K562 (cell line): ENCODE results near the gene STPG2. TPM values are rescaled to one million over a fixed set of nuclear protein-coding genes. Genes with fewer than 3 reads are reported as not detected.

ENCODE experiments used
- ATAC-seq: fragments of 200-7000 bp; cut with Tn5 transposase; 3 replicates; pipeline ENCODE4 v1.9.1; 2020; ENCODE audit warnings: moderate library complexity
- BruUV-seq: library from RNA; stranded (reverse); fragments of 400-500 nt; replicated peaks from 2 replicates; lab custom pipeline; 2021; lab: Mats Ljungman, UMichigan
- CTCF ChIA-PET: fragments of 300-600 bp; formaldehyde crosslinking; extraction: SDS; loops from one replicate; lab custom pipeline; 2021; ENCODE audit warnings: low intra/inter-chr PET ratio; lab: Yijun Ruan, JAX
- POLR2A ChIA-PET: fragments of 300-600, 350-650 bp; sonication (Branson Sonifier 250); formaldehyde crosslinking; extraction: SDS; loops from one replicate; lab custom pipeline; 2021; ENCODE audit warnings: antibody characterized with exemption, inconsistent platforms; lab: Yijun Ruan, JAX
- DNase-seq, 4 experiments: peaks; one replicate each; pipeline versions ENCODE4 v3.0.0 to v3.0.0-alpha.2; 2011 to 2018; ENCODE audit warnings: low spot score in 3 of 4, mixed read lengths in 3 of 4; ENCODE audit errors: extremely low read depth in 1 of 4
- FAIRE-seq: peaks from 2 replicates; lab custom pipeline; 2011; peaks lifted over from hg19 to GRCh38; lab: Jason Lieb, UNC
- H2AFZ ChIP-seq: 2 replicates; pipeline ENCODE4 v1.6.0; 2011; ENCODE audit warnings: low read depth, low read length, control low read depth, inconsistent platforms
- H3K27ac ChIP-seq: fragments of 200-600 bp; 3 replicates; pipeline ENCODE4 v1.8.0; 2011; ENCODE audit warnings: low read depth, mild to moderate bottlenecking, control low read depth, inconsistent platforms, low read length, moderate library complexity, mixed read lengths; ENCODE audit errors: extremely low read depth
- H3K27me3 ChIP-seq, 2 experiments: fragments of 300-600 bp in 1 of 2; 2 replicates in 1 of 2; 3 replicates in 1 of 2; pipeline versions ENCODE4 v1.6.0 to v1.8.0; 2011; ENCODE audit warnings: inconsistent platforms in 2 of 2, low read length in 2 of 2, mild to moderate bottlenecking in 1 of 2, mixed read lengths in 1 of 2, moderate library complexity in 1 of 2; ENCODE audit not compliant: control insufficient read depth in 2 of 2, insufficient read depth in 2 of 2
- H3K36me3 ChIP-seq: fragments of 300-600 bp; 3 replicates; pipeline ENCODE4 v1.8.0; 2011; ENCODE audit warnings: mild to moderate bottlenecking, low read length, inconsistent platforms; ENCODE audit not compliant: control insufficient read depth, insufficient read depth
- H3K4me1 ChIP-seq, 2 experiments: fragments of 200-600 bp in 1 of 2; replicated peaks in 1 of 2; 2 replicates in 1 of 2; 3 replicates in 1 of 2; pipeline versions ENCODE4 v1.5.1 to v1.8.0; 2011; ENCODE audit warnings: inconsistent platforms in 2 of 2, low read length in 2 of 2, mild to moderate bottlenecking in 1 of 2, mixed read lengths in 1 of 2, moderate library complexity in 1 of 2; ENCODE audit not compliant: control insufficient read depth in 2 of 2, insufficient read depth in 2 of 2
- H3K4me2 ChIP-seq: 2 replicates; pipeline ENCODE4 v1.6.1; 2011; ENCODE audit warnings: low read length, control low read depth, inconsistent platforms, mixed read lengths; ENCODE audit not compliant: insufficient read depth
- H3K4me3 ChIP-seq: fragments of 200-600 bp; sonication (generic), shearing (Covaris generic); 2 replicates; pipeline ENCODE4 v1.5.1; 2016; ENCODE audit warnings: control low read depth, inconsistent platforms
- H3K79me2 ChIP-seq: fragments of 200-600 bp; 3 replicates; pipeline ENCODE4 v1.8.0; 2011; ENCODE audit warnings: low read length, inconsistent platforms; ENCODE audit not compliant: control insufficient read depth, insufficient read depth
- H3K9ac ChIP-seq, 2 experiments: 2 replicates each; pipeline versions ENCODE4 v1.6.0 to v1.6.1; 2011; ENCODE audit warnings: low read depth in 2 of 2, low read length in 2 of 2, control low read depth in 1 of 2, inconsistent platforms in 1 of 2, mild to moderate bottlenecking in 1 of 2, mixed read lengths in 1 of 2; ENCODE audit not compliant: insufficient read depth in 1 of 2
- H3K9me1 ChIP-seq: one replicate; pipeline ENCODE4 v1.6.0; 2011; ENCODE audit warnings: inconsistent platforms, mild to moderate bottlenecking, low read length, moderate library complexity; ENCODE audit not compliant: control insufficient read depth, insufficient read depth
- H3K9me3 ChIP-seq: replicated peaks from 2 replicates; pipeline ENCODE4 v1.5.1; 2011; ENCODE audit warnings: low read depth, low read length, inconsistent platforms; ENCODE audit not compliant: control insufficient read depth, insufficient read depth
- H4K20me1 ChIP-seq: replicated peaks from 2 replicates; pipeline ENCODE4 v1.6.1; 2011; ENCODE audit warnings: low read length, inconsistent platforms, mixed read lengths; ENCODE audit not compliant: control insufficient read depth, insufficient read depth
- DEAF1 ChIP-seq: fragments of 450-650 bp; formaldehyde crosslinking; IDR thresholded peaks from 2 replicates; pipeline ENCODE4 v1.4.0; 2020; ENCODE audit warnings: mild to moderate bottlenecking, moderate library complexity
- ZBTB49 ChIP-seq: sonication (generic); formaldehyde crosslinking; IDR thresholded peaks from 2 replicates; pipeline ENCODE4 v1.8.0; 2022; ENCODE audit warnings: missing genetic modification reagents, mild to moderate bottlenecking, borderline replicate concordance
- WGBS: fragments of 100-300 bp; shearing (Covaris generic); methylation state at CpG from one replicate; pipeline ENCODE4 v1.1.6; 2016; ENCODE audit warnings: low coverage, mixed read lengths; ENCODE audit not compliant: insufficient coverage; ENCODE audit errors: missing lambda C conversion rate; 5-methylcytosine and 5-hydroxymethylcytosine counted together
- in situ Hi-C: fragments of 300-500 bp; cut with MboI; formaldehyde crosslinking; loops from 4 replicates; pipeline ENCODE4 v1.15.0; 2018; ENCODE audit warnings: inconsistent platforms, mixed read lengths
- intact Hi-C: fragments of 100-400 bp; cut with micrococcal nuclease; formaldehyde crosslinking; loops from 2 replicates; pipeline ENCODE4 v1.14.2; 2022
- polyA plus RNA-seq, 8 experiments: library from polyadenylated mRNA; depleted of rRNA in 4 of 8; stranded (reverse) in 5 of 8; unstranded in 3 of 8; fragments of >200 nt; fragmentation: Nextera tagmentation in 2 of 8; fragmentation: Illumina TruSeq in 1 of 8; extraction: Ambion mirVana in 2 of 8; extraction: Trizol in 1 of 8; gene quantifications; 2 replicates each; pipeline versions ENCODE4 v1.2.1 to v1.2.3, GENCODE V29; 2011 to 2014; ENCODE audit warnings: inconsistent platforms in 1 of 8, missing spikeins in 1 of 8
- total RNA-seq, 7 experiments: library from RNA; depleted of rRNA in 6 of 7; stranded (reverse); fragments of >200 nt in 6 of 7; fragmentation: Illumina TruSeq in 2 of 7; extraction: Trizol in 2 of 7; gene quantifications; 2 replicates each; pipeline versions ENCODE4 v1.2.1 to v1.2.3, GENCODE V29; 2011 to 2021; ENCODE audit warnings: low replicate concordance in 1 of 7
- TF ChIP-seq, protein P1 (sequence below): fragments of 450-650 bp; IDR thresholded peaks from 2 replicates; pipeline ENCODE4 v1.6.1; 2014; ENCODE audit warnings: low read depth, mild to moderate bottlenecking, moderate library complexity, borderline replicate concordance

STPG2 gene
- total and polyA plus RNA-seq, 9 of the 15 experiments (the other 6 are each of a cell fraction or from before 2014, with no cell fraction given): not detected

DNA sequence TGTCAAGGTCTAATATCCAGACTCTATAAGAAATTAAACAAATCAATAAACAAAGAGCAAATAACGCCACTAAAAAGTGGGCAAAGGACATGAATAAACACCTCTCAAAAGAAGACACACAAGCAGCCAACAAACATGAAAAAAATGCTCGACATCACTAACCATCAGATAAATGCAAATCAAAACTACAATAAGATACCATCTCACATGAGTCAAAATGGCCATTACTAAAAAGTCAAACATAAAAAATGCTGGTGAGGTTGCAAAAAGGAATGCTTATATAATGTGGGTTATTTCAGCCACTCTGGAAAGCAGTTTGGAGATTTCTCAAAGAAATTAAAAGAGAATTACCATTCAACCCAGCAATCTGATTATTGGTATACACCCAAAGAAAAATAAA is 481.1 kb downstream of the STPG2 start:
- no peaks in the 10 kb centered on the region for H3K9me1 ChIP-seq
- H3K4me3 ChIP-seq: no peak overlapping the region
- DNase-seq (no peak), FAIRE-seq (no peak), ATAC-seq (no peak)
- 0% methylated on average over 2 of the region's 2 CpGs for WGBS
- H4K20me1 ChIP-seq: no peaks in the 10 kb centered on the region
- H3K36me3 ChIP-seq: no peaks in the 10 kb centered on the region
- CTCF ChIA-PET: no interaction called here
- H3K9ac ChIP-seq: no peak overlapping the region
- H2AFZ ChIP-seq: no peak overlapping the region
- H3K27me3 ChIP-seq: no peaks in the 10 kb centered on the region
- TF ChIP-seq ZBTB49: no peak
- TF ChIP-seq DEAF1 (CRISPR knock-in tag): no peak
- TF ChIP-seq, protein P1, sequence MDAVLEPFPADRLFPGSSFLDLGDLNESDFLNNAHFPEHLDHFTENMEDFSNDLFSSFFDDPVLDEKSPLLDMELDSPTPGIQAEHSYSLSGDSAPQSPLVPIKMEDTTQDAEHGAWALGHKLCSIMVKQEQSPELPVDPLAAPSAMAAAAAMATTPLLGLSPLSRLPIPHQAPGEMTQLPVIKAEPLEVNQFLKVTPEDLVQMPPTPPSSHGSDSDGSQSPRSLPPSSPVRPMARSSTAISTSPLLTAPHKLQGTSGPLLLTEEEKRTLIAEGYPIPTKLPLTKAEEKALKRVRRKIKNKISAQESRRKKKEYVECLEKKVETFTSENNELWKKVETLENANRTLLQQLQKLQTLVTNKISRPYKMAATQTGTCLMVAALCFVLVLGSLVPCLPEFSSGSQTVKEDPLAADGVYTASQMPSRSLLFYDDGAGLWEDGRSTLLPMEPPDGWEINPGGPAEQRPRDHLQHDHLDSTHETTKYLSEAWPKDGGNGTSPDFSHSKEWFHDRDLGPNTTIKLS: no peak
- POLR2A ChIA-PET: no interaction called here
- BruUV-seq: no TSS peak
- H3K4me1 ChIP-seq: no peaks in the 10 kb centered on the region
- H3K4me2 ChIP-seq: no peak overlapping the region
- intact Hi-C loops (no loop called here), in situ Hi-C loops (no loop called here)
- no peak overlapping the region for H3K27ac ChIP-seq
- no peaks in the 10 kb centered on the region for H3K79me2 ChIP-seq
- no peaks in the 10 kb centered on the region; the same call in 1 of the 2 replicates for H3K9me3 ChIP-seq
